ENCODE data around the gene PDE9A.

PDE9A gene

GRCh38 chr21:42670058-42670880 lies 16.8 kb downstream of the PDE9A start:
- in situ Hi-C loops (cut with MboI; ENCODE audit: low sequenced_read_pairs) = no loop called here

- in situ Hi-C loops (cut with MboI; ENCODE audit: low sequenced_read_pairs) = no loop called here
These were observed 17.5 kb downstream of the PDE9A start for GRCh38 chr21:42670884-42671283.

- in situ Hi-C loops (cut with MboI; ENCODE audit: low sequenced_read_pairs) = no loop called here
These were observed 18.6 kb downstream of the PDE9A start for GRCh38 chr21:42671778-42672593.

- in situ Hi-C loops (cut with MboI; ENCODE audit: low sequenced_read_pairs) = no loop called here
These were observed 19.5 kb downstream of the PDE9A start for GRCh38 chr21:42672699-42673458.

DNA sequence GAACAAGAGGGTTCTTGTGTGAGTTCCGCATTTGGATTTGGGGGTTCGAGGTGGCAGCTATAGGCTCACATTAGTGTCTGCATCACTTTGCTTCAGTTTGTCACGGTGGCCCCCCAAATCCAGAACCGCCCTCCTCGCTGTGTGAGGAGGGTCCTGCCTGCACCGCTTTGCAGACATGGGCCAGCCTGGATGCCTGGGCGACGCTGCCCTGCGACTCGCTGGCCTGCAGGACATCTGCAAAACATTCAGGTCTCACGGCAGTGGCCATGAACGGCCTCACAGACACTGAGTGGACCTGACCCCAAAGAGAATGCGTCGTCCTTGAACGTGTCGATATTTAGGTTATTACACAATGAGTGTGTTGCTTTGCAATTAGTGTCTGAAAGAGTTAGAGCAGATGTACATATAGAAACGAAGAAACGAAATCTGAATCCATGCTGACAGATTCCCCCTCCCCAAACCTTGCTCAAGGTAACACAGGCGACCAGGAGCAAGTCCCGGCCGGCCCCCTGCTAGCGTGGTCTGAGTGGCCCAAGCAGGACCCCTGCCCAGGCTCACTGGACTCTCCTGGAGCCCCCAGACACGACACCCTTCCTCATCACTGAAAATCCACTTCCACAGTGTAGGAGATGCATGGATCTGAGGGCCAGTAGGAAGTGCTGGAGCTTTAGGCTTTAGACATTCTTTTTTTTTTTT lies 20.4 kb downstream of the PDE9A start:
- in situ Hi-C loops (cut with MboI; ENCODE audit: low sequenced_read_pairs) = no loop called here

GRCh38 chr21:42674351-42674940 lies 21.0 kb downstream of the PDE9A start:
- in situ Hi-C loops (cut with MboI; ENCODE audit: low sequenced_read_pairs) = no loop called here

- in situ Hi-C loops (cut with MboI; ENCODE audit: low sequenced_read_pairs) = no loop called here
These were observed 22.0 kb downstream of the PDE9A start for GRCh38 chr21:42675403-42675802.

GRCh38 chr21:42676808-42677207 lies 23.4 kb downstream of the PDE9A start:
- in situ Hi-C loops (cut with MboI; ENCODE audit: low sequenced_read_pairs) = no loop called here

DNA sequence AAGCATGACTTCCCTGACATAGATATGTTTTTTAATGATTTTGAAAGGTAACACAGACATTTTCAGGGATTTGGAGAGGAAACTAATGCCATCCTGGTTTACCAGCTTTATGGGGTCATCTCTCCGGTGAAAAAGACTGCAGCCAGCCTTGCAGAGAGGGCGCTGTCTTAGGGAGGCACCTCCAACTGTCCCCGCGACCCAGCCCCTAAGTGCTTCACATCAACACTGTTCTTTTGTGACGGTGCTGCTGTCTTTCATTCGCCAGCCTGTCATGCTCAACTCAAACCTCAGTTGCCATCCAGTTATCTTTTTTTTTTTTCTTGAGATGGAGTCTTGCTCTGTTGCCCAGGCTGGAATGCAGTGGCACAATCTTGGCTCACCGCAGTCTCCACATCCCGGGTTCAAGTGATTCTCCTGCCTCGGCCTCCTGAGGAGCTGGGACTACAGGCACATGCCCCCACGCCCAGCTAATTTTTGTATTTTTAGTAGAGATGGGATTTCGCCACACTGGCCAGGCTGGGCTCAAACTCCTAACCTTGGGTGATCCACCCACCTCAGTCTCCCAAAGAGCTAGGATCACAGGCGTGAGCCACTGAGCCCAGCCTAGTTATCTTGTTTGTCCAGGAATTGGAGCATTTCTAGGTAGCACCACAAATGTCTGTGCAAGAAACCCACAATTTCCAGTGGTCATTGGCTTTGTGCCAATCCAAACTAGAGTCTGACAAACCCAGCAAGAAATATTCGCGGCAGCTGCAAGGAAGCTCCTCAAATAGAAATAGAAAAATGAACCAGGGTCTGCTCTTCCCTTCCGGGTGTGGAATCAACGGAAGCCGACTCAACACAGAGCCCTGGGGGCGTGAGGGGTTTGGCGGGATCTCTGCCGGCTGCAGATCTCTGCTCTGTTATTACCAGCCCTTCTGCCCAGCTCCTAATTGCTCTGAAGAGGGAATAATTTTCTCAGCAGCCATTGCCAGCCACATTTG lies 24.2 kb downstream of the PDE9A start:
- in situ Hi-C loops (cut with MboI; ENCODE audit: low sequenced_read_pairs) = no loop called here

DNA sequence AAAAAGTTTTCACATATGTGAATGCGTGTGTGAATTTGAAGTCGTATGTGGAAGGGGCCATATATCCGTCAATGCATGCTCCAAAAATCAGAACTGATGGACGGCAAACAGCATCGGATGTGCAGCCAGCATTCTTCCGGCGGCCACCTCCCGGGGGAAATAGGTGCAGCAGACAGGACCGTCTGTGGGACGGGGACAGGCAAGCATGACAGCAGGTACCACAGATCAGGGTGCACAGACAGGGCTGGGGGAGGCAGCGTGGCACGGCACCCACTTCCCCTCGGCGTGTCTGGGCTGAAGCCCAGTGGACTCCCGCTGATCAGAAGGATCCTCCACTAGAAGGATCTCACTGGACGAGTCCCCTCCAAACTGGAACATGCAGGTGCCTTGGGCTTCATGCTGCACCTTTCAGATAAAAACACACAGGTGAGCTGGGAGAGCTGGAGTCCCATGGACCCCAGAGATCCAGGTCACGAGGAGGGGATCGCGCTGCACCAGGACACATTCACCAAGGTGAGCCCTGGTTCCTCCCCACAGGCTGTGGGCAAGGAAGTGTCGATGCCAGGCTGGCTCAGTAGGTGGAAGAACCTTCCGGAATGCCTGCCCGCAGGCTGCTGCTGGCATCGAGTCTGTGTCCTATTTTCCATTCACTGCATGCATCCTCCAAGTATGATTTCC lies 25.3 kb downstream of the PDE9A start:
- in situ Hi-C loops (cut with MboI; ENCODE audit: low sequenced_read_pairs) = no loop called here

- in situ Hi-C loops (cut with MboI; ENCODE audit: low sequenced_read_pairs) = no loop called here
These were observed 26.1 kb downstream of the PDE9A start for GRCh38 chr21:42679319-42680057.

DNA sequence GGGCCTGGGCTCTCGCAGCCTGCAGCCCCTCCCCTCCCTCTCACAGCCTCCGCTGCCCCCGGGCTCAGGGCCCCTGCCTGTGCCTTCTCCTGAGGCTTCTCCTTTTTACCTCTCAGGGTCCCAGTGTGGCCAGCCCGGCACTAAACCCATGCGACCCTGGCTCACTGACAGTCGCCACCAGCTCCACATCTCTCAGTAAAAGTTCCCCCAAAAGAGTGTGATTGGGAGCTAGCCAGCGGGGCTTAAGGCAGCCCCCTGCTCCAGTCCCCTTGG lies 26.6 kb downstream of the PDE9A start:
- in situ Hi-C loops (cut with MboI; ENCODE audit: low sequenced_read_pairs) = no loop called here

GRCh38 chr21:42680429-42680828 lies 27.0 kb downstream of the PDE9A start:
- in situ Hi-C loops (cut with MboI; ENCODE audit: low sequenced_read_pairs) = no loop called here

DNA sequence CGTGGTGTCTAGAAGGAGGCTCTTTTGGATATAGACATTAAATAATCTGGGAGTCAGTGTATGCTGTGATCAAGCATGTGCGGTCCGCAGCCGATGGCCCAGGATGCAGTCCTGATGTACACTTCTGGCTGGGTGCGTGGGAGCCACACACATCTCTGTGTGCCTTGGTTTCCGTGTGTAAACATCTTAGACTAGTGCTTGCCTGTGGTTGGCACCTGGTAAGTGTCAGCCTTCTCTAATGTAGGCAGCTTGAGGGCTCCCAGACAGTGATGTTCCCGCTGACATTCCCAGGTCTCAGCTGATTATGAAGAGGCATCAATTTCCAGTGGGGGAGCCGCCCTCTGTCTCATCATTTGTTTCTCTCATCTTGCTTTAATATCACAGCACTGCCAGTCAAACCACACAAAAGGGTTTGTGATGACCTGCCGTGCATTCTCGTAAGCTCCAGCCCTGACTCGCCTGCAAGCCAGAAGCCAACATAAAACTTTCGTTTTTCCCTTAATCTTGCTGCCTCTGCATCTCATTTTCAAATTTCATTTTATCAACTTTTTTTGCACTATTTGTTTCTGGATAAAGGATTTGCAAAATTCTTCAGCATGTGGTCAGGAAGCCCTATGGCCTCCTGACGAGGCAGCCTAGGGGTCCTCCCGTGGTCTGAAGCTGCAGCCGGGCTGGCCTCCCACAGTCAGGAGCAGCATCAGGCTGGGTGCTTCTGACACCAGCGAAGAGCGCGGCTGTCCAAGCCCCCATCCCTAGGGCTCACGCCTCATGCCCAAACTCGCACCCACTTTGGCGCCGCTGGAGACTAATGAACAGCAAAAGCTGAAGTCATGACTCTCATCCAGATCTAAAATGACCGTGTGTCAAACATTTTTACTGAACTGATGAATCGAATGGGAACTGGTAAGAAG lies 28.1 kb downstream of the PDE9A start:
- in situ Hi-C loops (cut with MboI; ENCODE audit: low sequenced_read_pairs) = no loop called here

DNA sequence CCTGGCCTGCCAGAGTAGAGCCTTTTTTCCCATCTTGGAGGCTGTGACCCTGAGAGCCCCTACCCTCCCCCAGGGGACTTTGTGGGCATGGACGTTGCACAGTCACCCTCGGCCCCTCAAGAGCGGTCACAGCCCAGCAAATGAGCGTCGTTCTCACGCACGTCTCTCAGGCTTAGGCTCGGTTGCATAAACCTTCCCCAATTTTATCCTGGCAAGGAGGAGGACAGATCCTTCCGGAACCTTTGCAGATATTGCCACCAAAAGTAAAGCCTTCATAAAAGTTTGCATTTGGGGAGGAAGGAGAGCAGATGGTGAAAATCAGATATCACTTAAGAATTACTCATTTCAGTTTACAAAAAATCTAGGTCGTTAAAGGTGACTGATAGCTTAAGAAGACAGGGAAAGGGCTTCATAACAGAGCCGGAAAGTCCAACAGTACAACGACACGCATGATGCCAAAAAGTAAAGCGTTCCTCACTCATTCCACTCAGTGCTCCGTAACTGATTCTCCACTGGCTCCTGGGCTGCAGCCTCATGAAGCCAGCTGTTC lies 29.3 kb downstream of the PDE9A start:
- in situ Hi-C loops (cut with MboI; ENCODE audit: low sequenced_read_pairs) = no loop called here

- in situ Hi-C loops (cut with MboI; ENCODE audit: low sequenced_read_pairs) = no loop called here
These were observed 30.1 kb downstream of the PDE9A start for GRCh38 chr21:42683371-42684108.
